ENCODE results near the gene RFX8.
"Not testable (repeated sequence)": the region's sequence is repeated elsewhere in the genome, so short reads cannot be mapped to it uniquely, and the experiment has no call there.

RFX8 gene

GRCh38 chr2:101442042-101442666 is 32.8 kb downstream of the RFX8 start:
- DNase-seq (ENCODE audit: low read depth, low spot score), result no peak

GRCh38 chr2:101440127-101440738 is 34.7 kb downstream of the RFX8 start:
- no peak for DNase-seq (ENCODE audit: low read depth, low spot score)

- no peak for DNase-seq (ENCODE audit: low read depth, low spot score)
Observed at GRCh38 chr2:101439716-101440115, 35.2 kb downstream of the RFX8 start.

- not testable (repeated sequence) for DNase-seq (ENCODE audit: low read depth, low spot score)
Observed at GRCh38 chr2:101438555-101438954, 36.4 kb downstream of the RFX8 start.

GRCh38 chr2:101435001-101435862 is 39.7 kb downstream of the RFX8 start:
- DNase-seq (ENCODE audit: low read depth, low spot score), result no peak

- DNase-seq (ENCODE audit: low read depth, low spot score), result no peak
Observed at GRCh38 chr2:101433465-101433864, 41.4 kb downstream of the RFX8 start.

- DNase-seq (ENCODE audit: low read depth, low spot score), result no peak
Observed at GRCh38 chr2:101432411-101433181, 42.3 kb downstream of the RFX8 start.

GRCh38 chr2:101431486-101431885 is 43.4 kb downstream of the RFX8 start:
- DNase-seq (ENCODE audit: low read depth, low spot score), result no peak

GRCh38 chr2:101430156-101430555 is 44.8 kb downstream of the RFX8 start:
- no peak for DNase-seq (ENCODE audit: low read depth, low spot score)

- no peak for DNase-seq (ENCODE audit: low read depth, low spot score)
Observed at GRCh38 chr2:101429453-101429852, 45.5 kb downstream of the RFX8 start.

GRCh38 chr2:101428422-101429176 is 46.3 kb downstream of the RFX8 start:
- no peak for DNase-seq (ENCODE audit: low read depth, low spot score)

GRCh38 chr2:101427743-101428142 is 47.2 kb downstream of the RFX8 start:
- no peak for DNase-seq (ENCODE audit: low read depth, low spot score)

- DNase-seq (ENCODE audit: low read depth, low spot score), result no peak
Observed at GRCh38 chr2:101427240-101427639, 47.7 kb downstream of the RFX8 start.

GRCh38 chr2:101426822-101427221 is 48.1 kb downstream of the RFX8 start:
- DNase-seq (ENCODE audit: low read depth, low spot score), result no peak

- DNase-seq (ENCODE audit: low read depth, low spot score), result no peak
Observed at GRCh38 chr2:101420623-101421022, 54.3 kb downstream of the RFX8 start.

GRCh38 chr2:101419096-101419663 is 55.7 kb downstream of the RFX8 start:
- DNase-seq (ENCODE audit: low read depth, low spot score), result no peak

GRCh38 chr2:101418460-101419095 is 56.3 kb downstream of the RFX8 start:
- no peak for DNase-seq (ENCODE audit: low read depth, low spot score)

- no peak for DNase-seq (ENCODE audit: low read depth, low spot score)
Observed at GRCh38 chr2:101416609-101417008, 58.3 kb downstream of the RFX8 start.

- DNase-seq (ENCODE audit: low read depth, low spot score), result no peak
Observed at GRCh38 chr2:101415884-101416283, 59.0 kb downstream of the RFX8 start.

GRCh38 chr2:101415220-101415619 is 59.7 kb downstream of the RFX8 start:
- DNase-seq (ENCODE audit: low read depth, low spot score), result no peak
